ENCODE data around the gene PPP4C.

PPP4C gene

DNA sequence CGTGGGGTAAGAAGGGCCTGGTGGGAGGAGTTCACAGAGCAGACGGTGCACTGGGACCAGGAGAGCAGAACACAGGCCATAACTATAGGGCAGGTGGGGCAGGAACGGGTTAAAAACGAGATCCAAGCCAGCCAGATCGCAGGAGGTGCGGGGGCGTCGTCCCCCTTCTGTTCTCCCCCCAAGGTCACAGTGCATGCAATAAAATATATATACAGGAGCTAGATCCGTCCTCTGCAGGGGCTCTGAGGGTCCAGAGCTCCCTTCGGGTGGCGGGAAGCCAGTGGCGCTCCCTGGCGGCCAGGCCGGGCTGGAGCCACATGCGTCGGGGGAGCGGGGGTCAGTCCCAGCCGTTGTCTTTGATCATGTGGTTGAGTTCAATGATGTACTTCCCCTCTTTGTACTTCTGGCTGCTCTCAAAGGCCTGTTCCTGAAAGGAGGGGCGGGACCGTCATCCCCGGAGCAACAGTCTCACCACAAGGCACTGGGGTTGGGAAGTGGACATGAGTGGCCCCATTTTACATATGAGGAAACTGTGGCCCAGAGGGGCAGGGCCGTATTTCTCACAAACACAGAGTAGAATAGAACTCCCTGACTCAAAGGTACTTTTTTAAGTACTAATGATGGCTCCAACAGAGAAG is 16.7 kb downstream of the PPP4C start:
- H3K4me3 ChIP-seq (ENCODE audit: low read length), result peak overlapping the region; percentile 65
- TF ChIP-seq CTCF (conservative IDR thresholded peaks at IDR 0.05; ENCODE audit: low read depth, low read length), result peak; percentile 82
- DNase-seq (ENCODE audit: low read depth), result no peak

GRCh38 chr16:30094541-30095165 is 18.9 kb downstream of the PPP4C start:
- H3K4me3 ChIP-seq (ENCODE audit: low read length), result no peak overlapping the region
- DNase-seq (ENCODE audit: low read depth), result no peak
- no peak for TF ChIP-seq CTCF (conservative IDR thresholded peaks at IDR 0.05; ENCODE audit: low read depth, low read length)

- no peak for TF ChIP-seq CTCF (conservative IDR thresholded peaks at IDR 0.05; ENCODE audit: low read depth, low read length)
- no peak for DNase-seq (ENCODE audit: low read depth)
Measured at GRCh38 chr16:30095166-30096078, 19.6 kb downstream of the PPP4C start.

GRCh38 chr16:30096105-30096861 is 20.5 kb downstream of the PPP4C start, which contains the start of gene YPEL3:
YPEL3 (minus strand) TSS chr16:30096213; CDS start chr16:30095482, 731 bp downstream.
- H3K4me3 ChIP-seq (ENCODE audit: low read length), result peak within 1 kb of the TSS; percentile 58
- TF ChIP-seq CTCF (conservative IDR thresholded peaks at IDR 0.05; ENCODE audit: low read depth, low read length), result no peak
- DNase-seq (ENCODE audit: low read depth), result peak; percentile 62

More at GRCh38 chr16:30095166-30096078, 19.6 kb downstream of the PPP4C start:
- H3K4me3 ChIP-seq (ENCODE audit: low read length), result peak overlapping the region; percentile 58

DNA sequence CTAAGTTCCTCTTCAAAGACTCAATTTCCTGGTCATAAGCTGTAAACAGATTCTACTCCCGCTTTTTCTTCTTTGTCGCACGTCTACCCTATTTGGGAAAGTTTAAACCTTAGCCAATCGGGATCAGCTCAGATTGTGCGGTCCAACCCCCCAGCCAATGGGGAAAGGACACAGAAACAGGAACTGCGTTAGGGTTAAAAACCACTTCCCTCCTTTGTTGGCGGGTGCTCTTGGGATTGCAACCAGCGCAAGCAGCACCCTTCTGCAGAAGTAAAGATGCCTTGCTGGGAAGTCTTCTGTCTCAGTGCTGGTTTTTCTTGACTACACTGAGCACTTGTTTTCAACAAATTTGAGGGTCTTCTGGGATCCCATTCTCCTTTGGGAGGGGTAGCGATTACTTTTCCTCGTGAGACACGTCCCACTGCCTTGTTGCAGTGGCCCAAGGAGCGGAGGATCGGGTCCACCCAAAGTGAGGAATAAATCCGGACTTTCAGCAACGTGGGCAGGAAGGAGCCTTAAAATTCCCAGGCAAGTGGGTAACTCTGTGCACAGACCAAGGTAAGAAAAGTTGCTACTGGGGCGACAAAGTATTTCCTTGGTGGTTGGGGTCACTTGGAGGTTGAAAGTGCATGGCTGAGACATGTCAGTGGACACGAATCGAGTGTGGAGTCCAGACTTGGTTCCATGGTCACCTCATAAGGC is 21.2 kb downstream of the PPP4C start:
- no peak for DNase-seq (ENCODE audit: low read depth)
- H3K4me3 ChIP-seq (ENCODE audit: low read length), result no peak overlapping the region
- no peak for TF ChIP-seq CTCF (conservative IDR thresholded peaks at IDR 0.05; ENCODE audit: low read depth, low read length)

DNA sequence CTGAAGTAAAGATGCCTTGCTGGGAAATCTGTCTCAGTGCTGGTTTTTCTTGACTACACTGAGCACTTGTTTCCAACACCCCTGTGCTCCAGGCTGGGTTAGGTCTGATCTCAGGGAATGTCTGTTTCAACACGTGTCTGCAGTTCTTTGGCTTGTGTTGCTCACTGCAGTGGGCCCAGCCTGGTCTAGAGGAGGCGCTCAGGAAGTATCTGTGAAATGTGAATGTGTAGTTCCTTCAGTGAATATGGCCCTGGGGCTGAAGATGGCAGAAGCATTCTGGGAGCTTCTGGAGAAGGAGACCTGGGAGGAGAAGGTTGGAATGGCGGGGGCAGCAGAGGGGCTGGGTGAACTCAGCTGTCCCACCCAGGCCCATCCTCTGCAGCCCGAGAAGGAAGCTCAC is 28.3 kb downstream of the PPP4C start:
- no peak for DNase-seq (ENCODE audit: low read depth)
- no peak overlapping the region for H3K4me3 ChIP-seq (ENCODE audit: low read length)
- TF ChIP-seq CTCF (conservative IDR thresholded peaks at IDR 0.05; ENCODE audit: low read depth, low read length), result no peak
